GM19328 (cell line): ENCODE measurements around the gene THBD.
"Not testable (repeated sequence)": the region's sequence is repeated elsewhere in the genome, so short reads cannot be mapped to it uniquely, and the experiment has no call there.

Experiments used
- ATAC-seq: cut with Tn5 transposase; IDR thresholded peaks from one replicate; pipeline ENCODE4 v1.9.1; 2021; ENCODE audit warnings: mild to moderate bottlenecking, moderate library complexity; ENCODE audit not compliant: unreplicated experiment

Gene THBD

GRCh38 chr20:23039136-23039875 is 10.2 kb downstream of the THBD start:
- no peak for ATAC-seq

- ATAC-seq: no peak
Measured at GRCh38 chr20:23037017-23037481, 12.4 kb downstream of the THBD start.

GRCh38 chr20:23036371-23036770 is 13.1 kb downstream of the THBD start:
- no peak for ATAC-seq

GRCh38 chr20:23035731-23036130 is 13.7 kb downstream of the THBD start:
- ATAC-seq: no peak

GRCh38 chr20:23034721-23035671 is 14.5 kb downstream of the THBD start, which contains the start of gene SSTR4:
Gene SSTR4 (plus strand): TSS chr20:23035312. CDS start chr20:23035484, 172 bp downstream.
- no peak for ATAC-seq

- no peak for ATAC-seq
Measured at GRCh38 chr20:23033918-23034317, 15.6 kb downstream of the THBD start.

- ATAC-seq: no peak
Measured at GRCh38 chr20:23032750-23033078, 16.8 kb downstream of the THBD start.

- no peak for ATAC-seq
Measured at GRCh38 chr20:23032056-23032749, 17.3 kb downstream of the THBD start.

- ATAC-seq: no peak
Measured at GRCh38 chr20:23031346-23031745, 18.1 kb downstream of the THBD start.

GRCh38 chr20:23029324-23029723 is 20.1 kb downstream of the THBD start:
- no peak for ATAC-seq

- no peak for ATAC-seq
Measured at GRCh38 chr20:23028392-23028791, 21.1 kb downstream of the THBD start.

- ATAC-seq: no peak
Measured at GRCh38 chr20:23027721-23028120, 21.8 kb downstream of the THBD start.

- ATAC-seq: not testable (repeated sequence)
Measured at GRCh38 chr20:23025503-23025902, 24.0 kb downstream of the THBD start.

GRCh38 chr20:23024701-23025100 is 24.8 kb downstream of the THBD start:
- ATAC-seq: no peak

- ATAC-seq: no peak
Measured at GRCh38 chr20:23023621-23024177, 25.8 kb downstream of the THBD start.

- no peak for ATAC-seq
Measured at GRCh38 chr20:23022849-23023248, 26.6 kb downstream of the THBD start.

- no peak for ATAC-seq
Measured at GRCh38 chr20:23021951-23022350, 27.5 kb downstream of the THBD start.

- ATAC-seq: no peak
Measured at GRCh38 chr20:23021541-23021940, 27.9 kb downstream of the THBD start.

- ATAC-seq: no peak
Measured at GRCh38 chr20:23020230-23021018, 29.0 kb downstream of the THBD start.

GRCh38 chr20:23019403-23019802 is 30.1 kb downstream of the THBD start:
- no peak for ATAC-seq
